NCI-H748 treated with DMSO at 0.1 percent for 48 hours (cell line): ENCODE measurements around the gene CLCN3.
"Not testable (repeated sequence)": the region's sequence is repeated elsewhere in the genome, so short reads cannot be mapped to it uniquely, and the experiment has no call there.

ENCODE experiments used
- DNase-seq: peaks from one replicate; lab custom pipeline; 2025; lab: John Stamatoyannopoulos, UW

Gene CLCN3

DNA sequence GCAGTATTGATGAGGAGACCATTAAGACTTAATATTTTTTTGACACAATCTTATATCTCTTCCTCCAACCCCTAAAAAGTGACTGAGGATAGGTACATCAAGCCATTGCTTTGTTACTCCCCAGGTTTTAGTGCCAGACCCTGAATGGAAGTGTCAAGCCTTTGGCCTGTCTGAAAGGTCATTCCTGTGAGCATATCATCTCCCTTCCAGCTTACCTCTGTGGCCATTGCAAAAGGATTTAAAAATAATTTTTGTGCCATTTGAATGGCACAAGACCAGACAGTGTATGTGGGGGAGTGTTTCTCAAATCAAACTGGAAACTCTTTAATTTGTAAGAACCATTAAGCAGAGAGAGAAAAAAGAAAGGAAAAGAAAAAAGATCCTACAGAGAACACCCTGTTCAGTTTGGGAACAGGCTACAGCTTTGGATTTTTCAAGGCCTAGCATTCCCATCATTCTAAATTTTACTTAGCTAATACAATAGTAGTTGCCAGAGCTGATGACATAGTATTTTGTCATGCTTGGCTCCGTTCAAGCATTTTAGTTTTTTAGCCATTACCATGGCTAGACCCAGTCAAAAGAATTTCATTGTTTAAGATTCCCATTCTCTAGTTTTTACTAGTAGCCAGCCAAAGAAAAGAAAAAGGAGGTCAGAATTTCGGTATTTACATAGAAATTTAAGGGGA is 87.7 kb downstream of the CLCN3 start:
- DNase-seq: no peak

DNA sequence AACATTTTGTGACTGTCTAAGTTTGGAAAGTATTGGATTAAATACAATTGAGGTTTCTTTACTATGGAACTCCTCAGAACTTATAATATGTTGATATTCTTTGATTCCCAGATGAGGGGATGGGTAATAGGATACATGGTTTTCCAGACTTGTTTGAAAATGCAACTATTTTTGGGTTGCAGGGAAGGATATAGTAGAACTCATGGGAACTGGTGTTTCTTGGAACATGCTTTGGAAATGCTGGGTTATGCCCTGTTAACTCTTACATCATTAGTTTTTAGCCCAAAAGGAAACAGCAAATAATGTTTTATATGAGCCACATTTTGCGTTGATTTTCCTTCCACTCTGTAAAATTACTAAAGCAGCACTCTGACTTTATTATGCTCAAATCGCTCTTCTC is 95.4 kb downstream of the CLCN3 start:
- DNase-seq: no peak

DNA sequence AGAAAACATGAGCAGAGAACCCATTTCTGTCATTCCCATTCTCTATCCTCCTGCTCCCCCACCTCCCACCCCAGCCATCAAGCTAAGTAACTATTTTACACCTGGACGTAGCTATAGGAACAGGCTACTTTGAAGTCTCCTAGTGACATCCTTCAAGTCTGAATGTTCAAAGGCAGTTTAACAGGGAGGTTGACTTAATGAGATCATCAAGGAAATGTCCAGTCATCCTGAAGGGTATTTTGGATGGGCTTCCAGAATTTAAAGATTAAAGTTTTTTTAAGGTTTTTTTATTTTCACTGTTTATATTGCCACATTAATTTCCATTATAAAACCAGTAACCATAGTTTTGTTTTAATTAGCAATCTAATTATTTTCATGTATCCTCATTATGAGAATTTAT is 96.3 kb downstream of the CLCN3 start:
- DNase-seq: no peak

DNA sequence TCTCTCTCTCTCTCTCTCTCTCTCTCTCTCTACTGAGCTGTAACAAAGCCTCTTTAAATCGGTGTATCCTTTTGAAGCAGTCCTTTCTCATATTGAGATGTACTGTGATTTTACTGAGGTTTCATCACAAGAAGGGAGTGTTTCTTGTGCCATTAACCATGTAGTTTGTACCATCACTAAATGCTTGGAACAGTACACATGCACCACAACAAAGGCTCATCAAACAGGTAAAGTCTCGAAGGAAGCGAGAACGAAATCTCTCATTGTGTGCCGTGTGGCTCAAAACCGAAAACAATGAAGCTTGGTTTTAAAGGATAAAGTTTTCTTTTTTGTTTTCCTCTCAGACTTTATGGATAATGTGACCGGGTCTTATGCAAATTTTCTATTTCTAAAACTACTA is 100.2 kb downstream of the CLCN3 start:
- DNase-seq: no peak

DNA sequence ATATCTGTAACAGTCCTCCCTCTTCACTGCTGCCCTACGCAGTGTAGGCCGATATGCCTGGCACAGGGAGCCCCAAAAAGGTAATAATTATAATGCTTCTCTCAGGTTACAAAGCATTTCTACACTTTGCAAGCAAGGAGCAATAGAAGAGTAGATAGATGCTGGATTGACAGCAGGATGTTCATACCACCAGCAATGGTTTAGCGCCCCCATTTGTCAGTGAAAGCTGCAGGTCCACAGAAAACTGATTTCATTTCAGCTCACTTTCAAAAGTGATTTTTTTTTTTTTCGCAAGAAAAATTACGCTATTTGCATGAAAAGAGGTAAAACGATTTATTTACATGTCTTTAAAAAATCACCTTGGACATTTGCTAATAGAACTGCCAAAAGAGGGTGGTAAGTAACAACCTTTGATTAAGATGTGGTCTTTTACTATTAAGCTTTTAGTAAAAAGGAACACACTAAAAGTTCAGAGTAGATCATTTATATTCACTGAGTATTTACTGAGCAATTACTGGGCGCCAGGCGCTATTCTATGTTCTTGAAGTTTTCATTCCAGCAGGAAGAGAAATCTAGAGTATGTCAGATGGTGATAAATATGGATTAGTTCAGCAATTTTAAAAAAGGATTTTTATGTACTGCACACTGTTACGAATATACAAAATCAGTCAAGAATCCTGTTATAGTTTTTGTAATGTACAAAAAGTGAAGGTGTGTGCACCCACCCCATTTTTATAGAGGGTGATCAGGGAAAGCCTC is 103.0 kb downstream of the CLCN3 start:
- peak; percentile 1 for DNase-seq

DNA sequence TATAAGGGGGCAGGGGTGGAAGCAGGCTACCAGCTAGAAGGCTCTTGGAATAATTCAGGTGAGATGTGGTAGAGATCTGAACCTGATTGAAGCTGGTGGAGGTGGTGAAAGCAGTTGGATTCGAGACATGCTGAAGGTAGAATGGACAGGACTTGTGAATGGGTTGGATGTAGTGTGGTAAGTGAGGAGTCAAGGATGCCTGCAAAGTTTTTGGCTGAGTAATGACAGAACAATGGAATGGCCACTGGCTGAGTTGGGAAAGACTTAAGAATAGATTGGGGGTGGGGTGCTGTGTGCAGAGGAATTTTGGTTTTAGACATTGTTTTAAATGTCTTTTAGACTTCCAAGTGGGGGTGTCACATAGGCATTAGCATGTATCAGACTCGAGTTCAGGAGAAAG is 103.9 kb downstream of the CLCN3 start:
- DNase-seq: no peak

DNA sequence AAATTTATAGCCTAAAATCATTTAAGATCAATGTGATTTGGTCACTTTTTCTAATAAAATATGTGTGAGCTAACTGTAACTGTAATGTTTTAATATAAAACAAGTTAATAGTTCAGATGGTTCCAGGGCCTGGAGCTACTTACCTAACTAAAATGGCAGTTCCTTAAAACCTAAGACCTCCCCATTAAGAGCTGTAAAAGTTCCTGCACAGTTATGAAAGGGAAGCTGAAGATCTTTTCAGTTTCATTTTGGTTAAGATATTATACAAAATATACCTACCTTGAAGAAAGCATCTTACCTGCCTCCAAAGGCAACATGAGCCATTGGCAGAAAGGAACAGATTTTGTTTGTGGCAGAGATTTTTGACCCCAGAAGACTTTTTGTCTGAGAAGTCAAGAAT is 107.2 kb downstream of the CLCN3 start:
- DNase-seq: no peak

DNA sequence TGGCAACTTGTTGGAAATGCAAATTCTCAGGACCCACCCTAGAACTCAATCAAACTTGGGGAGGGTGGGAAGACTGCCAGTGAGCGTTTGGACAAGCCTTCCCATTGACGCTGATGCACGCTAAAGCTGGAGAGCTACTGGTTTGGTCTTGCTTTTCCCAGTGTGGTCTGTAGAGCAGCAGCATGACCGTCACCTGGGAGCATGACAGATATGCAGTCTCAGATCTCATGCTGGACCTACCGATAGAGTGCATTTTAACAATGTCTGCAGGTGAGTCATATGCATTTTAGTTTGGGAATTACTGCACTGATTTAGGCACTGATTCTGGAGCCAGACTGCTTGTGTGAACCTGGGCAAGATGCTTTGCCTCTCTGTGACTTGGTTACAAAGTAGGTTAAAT is 110.2 kb downstream of the CLCN3 start:
- no peak for DNase-seq

DNA sequence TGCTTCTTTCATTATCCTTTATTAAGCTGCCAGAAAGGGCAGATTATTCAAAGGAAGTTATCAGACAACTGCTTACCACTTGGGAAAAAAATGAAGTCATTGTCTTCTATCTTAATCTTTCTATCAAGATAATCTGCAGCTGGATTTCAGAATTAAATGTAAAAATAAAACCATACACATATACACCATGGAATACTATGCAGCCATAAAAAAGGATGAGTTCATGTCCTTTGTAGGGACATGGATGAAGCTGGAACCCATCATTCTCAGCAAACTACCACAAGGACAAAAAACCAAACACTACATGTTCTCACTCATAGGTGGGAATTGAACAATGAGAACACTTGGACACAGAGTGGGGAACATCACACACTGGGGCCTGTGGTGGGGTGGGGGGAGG is 118.2 kb downstream of the CLCN3 start:
- not testable (repeated sequence) for DNase-seq

DNA sequence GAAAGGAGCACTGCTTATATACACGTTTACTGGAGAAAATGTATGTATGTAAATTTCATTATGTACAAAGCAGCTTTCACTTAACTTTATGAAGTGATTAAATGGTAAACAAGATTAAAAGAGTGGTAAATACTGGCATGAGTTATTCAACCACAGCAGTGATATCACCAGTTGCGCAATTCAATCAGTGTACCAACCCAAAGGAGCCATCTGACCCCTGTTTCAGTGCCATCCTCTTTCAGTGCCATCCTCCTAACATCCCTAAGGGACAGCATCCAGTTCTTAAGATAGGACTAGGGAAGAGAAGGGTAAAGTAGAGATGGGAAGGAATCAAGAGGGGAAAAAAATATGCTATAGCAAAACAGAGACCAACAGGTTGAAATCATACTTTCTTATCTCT is 121.2 kb downstream of the CLCN3 start:
- DNase-seq: no peak

DNA sequence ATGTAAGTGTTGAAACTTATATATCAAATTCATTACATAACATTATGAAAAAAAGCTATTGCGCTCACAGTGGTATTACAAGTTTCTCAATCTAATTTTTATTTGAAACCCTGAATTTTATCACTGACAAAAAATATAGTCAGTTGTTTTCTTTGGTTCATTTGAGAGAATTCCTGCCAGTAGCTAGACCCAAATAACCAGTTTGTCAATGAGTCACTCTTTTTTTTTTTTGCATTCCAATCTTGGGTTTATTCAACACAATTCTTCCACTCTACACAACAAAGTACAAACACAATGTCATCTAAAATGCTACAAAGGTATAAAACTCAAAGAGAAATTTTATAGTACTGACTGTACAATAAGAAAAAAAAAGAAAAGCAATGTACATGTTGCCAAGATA is 124.2 kb downstream of the CLCN3 start:
- DNase-seq: no peak

DNA sequence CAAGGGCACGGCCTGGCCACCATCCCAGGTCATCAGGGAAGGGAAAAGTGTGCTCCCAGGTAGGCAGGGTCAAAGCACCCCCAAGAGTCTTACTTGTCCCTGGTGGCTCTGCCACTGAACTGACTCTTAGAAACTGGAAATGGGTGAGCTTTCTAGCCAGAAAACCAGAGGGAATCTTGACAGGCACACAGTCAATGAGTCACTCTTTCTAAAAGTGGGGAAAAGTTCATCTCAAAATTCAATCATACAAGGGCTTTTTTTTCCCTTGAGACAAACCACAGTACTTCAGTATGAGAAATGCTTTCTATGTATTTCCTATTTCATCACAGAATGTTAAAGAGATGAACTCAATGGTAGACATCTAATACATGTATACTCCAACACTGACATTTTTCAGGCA is 124.9 kb downstream of the CLCN3 start:
- DNase-seq: no peak

DNA sequence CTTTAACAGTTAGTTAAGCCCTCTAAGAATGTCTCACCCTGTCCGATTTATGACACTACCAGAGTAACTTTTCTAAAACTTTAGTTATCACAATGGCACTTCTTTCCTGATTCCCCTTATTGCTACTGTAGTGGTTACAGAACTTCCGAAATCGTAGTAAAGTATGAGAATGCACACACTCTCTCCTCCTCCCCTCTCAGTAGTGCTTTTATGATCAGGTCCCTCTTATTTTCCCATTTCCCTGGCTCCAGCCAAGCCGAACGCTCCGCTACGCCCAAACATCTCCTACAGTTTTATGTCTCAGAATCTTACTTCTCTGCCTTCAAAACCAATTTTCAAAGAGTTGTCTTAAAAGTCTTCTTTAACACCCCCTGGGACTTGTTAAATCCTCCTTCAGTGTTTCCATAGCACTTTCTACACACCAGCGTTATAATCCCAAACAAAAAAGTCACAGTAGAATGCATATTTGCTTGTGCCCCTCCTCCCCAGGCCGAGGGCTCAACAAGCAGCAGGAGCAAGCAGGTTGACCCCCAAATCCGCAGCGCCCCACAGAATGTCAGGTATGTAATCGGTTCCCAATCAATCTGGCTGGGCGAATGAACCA is 136.7 kb downstream of the CLCN3 start:
- DNase-seq: no peak

DNA sequence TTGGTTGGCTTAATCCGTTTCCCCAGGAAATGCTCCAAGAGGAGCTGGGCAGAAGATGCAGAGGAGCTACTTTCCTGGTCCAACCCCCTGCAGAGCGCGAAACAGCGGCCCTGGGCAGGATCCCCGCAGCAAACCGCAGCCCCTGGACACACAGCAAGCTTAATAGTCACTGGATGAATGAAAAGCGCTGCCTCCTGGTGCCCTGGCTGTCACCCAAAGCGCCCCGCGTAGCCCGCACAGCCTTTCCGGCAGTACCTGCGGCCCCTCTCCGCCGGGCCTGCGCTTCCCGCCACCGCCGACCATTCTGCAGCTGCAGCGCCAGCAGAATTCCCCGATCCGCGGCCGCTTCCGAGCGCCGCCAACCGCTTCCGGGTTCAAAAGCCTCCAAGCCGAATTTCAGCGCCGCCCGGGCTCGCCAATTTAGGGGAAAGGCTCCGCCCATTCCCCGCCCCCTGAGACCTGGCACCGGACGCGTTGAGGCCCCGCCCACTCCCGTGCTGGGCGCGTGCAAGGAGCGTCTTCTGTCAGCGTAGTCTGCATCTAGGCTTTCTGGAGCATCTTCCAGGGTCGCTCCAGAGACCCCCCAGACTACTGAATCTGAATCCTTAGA is 137.3 kb downstream of the CLCN3 start, which contains the start of gene HPF1:
HPF1 (minus strand) TSS at position 370 of the 610 bp plus-strand sequence; CDS start at position 303, 67 bp downstream.
- peak; percentile 68 for DNase-seq

DNA sequence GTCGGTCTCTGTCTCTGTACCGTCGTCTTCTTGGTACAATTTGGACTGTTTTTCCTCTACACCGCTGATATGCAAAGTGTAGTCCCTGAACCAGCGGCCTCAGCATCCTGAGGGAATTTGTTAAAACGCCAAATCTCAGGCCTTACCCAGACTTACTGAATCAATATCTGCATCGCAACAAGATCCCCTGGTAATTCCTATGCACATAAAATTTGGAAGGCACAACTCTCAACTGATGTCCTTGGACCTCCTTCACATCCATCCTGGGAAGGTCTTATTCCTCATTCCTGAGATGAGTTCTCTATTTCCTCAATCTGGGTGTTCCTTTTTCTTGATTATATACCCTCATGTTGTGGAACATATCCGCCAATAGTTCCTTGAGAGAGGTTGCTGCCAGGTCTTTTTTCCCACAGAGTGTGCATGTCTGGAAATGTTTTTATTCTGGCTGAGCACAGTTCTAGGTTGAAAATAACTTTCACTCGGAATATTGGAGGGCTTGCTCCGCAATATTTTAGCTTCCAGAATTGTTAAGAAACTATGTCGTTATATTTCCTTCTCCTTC is 138.1 kb downstream of the CLCN3 start:
- DNase-seq: no peak

DNA sequence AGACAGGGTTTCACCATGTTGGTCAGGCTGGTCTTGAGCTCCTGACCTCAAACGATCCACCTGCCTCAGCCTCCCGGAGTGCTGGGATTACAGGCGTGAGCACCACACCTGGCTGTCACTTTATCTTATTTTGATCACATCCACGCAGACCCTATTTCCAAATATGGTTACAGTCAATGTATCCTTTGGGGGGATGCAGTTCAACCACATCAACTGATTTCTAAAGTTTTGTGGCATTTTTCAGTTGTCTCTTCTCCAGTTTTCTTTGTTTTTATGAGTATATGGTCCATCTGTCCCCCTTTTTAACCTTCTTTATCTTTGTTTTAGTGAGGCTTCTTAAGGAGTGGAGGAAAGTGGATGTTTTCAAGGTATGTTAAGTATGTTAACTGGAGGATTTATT is 141.5 kb downstream of the CLCN3 start:
- DNase-seq: no peak

DNA sequence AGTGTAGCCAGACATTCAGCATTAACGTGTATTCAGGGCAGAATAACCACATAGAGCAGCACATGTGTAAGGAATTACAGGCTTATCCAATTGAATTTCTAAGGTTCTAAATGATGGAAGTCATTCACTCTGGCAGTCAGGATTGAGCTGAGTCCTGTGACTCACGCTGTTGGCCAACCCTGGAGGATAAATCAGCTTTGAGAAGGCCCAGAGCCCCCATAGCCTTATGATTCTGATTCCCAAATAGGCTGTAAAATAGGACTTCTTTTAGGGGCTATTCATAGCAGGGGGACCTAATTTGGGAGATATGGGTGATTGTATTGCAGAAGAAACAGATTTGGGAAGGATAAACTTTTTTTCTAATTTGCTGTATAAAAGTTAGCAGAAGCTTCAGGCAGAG is 145.5 kb downstream of the CLCN3 start:
- no peak for DNase-seq

DNA sequence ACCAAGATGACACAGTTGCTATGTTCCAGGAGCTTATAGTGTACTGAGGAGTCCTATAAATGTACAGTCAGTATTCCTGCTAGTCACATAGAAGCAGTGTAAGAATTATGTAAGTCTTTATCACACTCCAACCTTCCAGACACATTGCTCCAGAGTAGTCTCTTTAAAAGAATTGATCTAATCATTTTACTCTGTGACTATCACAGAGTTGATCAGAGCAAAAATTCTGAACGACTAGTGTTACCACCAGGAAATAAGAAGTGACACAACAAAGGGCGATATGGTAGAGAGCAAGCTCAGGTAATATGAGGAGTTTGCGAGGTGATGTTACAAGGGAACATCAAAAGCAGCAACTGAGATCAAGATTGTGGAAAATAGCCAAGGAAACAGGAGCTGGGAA is 146.4 kb downstream of the CLCN3 start:
- DNase-seq: no peak

DNA sequence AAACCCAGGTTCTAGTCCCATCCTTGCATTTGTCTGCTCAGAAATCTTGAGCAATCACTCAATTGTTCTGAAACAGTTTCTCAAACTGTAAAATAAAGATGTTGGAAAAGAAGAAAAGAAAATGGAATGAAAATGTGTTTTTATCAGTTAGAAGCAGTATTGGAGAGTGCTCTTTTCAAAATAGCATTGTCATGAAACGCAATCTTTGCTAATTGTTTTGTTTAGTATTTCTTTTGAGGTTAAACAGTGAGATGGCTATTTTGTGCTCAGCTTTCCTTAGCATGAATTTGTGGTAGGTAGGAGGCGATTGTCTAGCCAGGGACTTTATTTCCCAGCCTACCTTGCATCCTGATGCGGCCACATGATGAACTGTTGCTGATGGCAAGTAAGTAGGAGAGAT is 148.0 kb downstream of the CLCN3 start:
- DNase-seq: no peak

DNA sequence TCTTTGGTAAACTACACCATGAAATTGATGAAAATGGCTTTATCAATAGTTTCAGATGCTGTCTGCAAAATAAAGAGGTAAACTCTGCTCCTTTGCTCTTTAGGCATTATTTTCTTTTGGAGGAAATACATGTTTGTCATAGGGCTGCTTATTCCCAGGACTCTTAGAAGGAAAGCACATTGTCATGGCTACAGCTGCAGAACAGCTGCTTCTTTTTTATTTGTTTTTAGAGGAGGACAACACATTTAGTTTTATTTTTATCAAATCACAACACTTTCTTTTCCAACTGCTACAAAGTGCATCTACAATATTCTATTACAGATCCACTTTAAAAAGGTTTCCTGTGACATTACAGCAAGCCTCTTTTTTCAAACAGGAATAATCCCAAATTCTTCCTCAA is 150.0 kb downstream of the CLCN3 start:
- DNase-seq: no peak

DNA sequence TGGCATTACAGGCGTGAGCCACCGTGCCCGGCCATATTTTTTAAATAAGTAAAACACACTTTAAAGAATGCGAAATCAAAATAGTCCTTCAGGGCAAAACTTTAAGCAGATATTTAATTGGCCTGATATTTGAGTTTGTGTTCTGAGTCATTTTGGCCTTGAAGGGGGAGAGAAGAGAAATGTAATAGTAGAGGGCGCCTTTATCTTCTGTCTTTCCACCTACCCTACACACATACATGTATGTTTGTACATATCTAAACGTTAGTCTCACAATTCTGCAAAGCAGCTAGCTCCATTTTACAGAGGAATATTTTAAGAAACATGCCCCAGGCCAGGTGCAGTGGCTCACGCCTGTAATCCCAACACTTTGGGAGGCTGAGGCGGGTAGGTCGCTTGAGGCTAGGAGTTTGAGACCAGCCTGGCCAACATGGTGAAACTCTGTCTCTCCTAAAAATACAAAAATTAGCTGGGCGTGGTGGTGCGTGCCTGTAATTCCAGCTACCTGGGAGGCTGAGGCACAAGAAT is 151.2 kb downstream of the CLCN3 start:
- DNase-seq: not testable (repeated sequence)
